GDM1 (cell line): ENCODE results near the gene SMYD3.
"Not testable (repeated sequence)": the region's sequence is repeated elsewhere in the genome, so short reads cannot be mapped to it uniquely, and the experiment has no call there.

Source experiments
- DNase-seq: peaks from one replicate; lab custom pipeline; 2025; lab: John Stamatoyannopoulos, UW

The SMYD3 gene

GRCh38 chr1:245768596-245768995 is 738.5 kb downstream of the SMYD3 start:
- DNase-seq, result no peak

DNA sequence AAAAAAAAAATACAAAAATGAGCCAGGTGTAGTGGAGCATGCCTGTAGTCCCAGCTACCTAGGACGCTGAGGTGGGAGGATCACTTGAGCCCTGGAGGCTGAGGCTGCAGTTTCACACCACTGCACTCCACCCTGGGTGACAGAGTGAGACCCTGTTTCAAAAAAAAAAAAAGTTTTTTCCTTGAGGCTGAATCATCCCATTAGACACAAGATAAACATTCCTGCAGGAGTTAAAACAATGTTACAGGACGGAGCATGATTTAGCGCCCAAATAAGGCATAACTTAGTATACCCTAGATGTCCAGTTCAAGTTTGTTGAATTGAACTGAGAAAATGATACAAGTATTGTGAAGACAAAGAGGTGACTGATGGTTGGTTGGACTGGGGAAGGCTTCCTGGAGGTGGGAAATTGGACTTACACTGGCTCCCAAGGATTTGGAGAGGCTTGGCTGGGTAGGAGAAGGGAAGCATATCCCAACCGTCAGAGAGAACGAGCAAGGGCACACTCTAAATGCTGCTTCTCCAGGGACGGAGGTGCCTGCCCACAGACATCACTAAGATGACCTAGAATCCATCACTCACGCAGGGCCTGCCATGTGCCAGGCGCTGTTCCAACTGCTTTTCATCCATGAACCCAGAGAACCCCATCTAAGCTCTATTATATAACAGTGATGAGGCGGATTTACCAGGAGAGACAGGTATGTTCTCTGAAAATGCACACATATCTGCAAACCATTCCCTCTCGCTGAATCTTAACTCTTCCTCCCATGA is 741.7 kb downstream of the SMYD3 start:
- DNase-seq, result no peak

- no peak for DNase-seq
Measured at GRCh38 chr1:245763873-245764331, 743.2 kb downstream of the SMYD3 start.

- no peak for DNase-seq
Measured at GRCh38 chr1:245762396-245762910, 744.6 kb downstream of the SMYD3 start.

- DNase-seq, result no peak
Measured at GRCh38 chr1:245760301-245760700, 746.8 kb downstream of the SMYD3 start.

- DNase-seq, result no peak
Measured at GRCh38 chr1:245754463-245754961, 752.6 kb downstream of the SMYD3 start.

- no peak for DNase-seq
Measured at GRCh38 chr1:245753807-245754206, 753.3 kb downstream of the SMYD3 start.

GRCh38 chr1:245752561-245752960 is 754.5 kb downstream of the SMYD3 start:
- DNase-seq, result no peak

GRCh38 chr1:245751726-245752470 is 755.2 kb downstream of the SMYD3 start:
- DNase-seq, result no peak

DNA sequence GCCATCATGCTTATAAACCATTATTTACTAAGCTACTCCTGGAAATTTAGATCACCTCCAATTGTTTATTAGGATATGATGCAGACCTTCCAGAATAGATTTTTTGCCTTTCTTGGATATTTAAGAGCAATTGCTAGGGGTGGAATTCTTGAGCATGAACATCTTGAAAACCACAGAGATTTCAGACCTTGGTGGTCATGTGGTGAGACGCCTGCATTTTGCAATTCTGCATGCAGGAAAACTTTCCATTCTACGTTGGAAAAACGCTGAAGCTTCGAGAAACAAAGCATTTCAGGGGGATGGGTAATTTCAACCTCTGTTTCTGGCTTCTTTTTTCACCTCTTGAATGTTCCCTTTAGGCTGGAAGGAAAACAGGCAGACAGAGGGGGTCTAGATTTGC is 756.0 kb downstream of the SMYD3 start:
- DNase-seq, result no peak

DNA sequence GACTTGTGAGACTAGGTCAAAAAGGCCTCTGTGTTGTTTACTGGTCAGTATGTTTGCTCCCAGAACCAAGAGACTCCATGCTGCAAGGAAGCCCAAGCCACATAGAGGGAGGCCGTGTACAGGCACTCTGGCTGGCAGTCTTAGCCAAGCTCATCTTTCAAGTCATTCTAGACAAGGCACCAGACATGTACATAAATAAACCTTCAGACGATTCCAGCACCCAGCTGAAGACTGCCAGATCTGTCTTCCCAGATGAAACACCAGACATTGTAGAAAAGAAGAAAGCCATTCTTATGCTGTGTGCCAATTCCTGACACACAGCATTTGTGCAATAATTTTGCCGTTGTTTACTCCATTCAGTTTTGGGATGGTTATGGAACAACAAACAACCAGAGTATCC is 756.8 kb downstream of the SMYD3 start:
- no peak for DNase-seq

- no peak for DNase-seq
Measured at GRCh38 chr1:245749053-245749452, 758.0 kb downstream of the SMYD3 start.

GRCh38 chr1:245748646-245749045 is 758.4 kb downstream of the SMYD3 start:
- DNase-seq, result no peak

DNA sequence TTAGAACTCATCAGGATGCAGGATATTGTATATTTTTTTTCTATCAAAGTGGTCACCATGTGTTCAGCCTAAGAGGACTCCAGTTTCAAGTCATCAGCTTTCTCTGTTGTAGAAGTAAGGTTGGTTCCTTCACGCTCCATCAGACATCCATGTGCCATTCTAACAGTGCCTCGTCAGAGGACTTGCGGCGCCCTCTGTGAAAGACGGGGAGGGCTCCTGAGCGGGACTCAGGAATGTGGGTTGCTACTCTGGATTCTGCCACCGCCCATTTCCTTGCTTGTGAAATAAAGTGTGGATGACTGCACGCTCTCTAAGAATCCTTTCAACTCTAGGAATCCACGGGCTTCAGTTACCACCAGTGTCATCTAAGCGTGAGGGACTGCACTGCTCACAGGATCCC is 758.8 kb downstream of the SMYD3 start:
- DNase-seq, result no peak

DNA sequence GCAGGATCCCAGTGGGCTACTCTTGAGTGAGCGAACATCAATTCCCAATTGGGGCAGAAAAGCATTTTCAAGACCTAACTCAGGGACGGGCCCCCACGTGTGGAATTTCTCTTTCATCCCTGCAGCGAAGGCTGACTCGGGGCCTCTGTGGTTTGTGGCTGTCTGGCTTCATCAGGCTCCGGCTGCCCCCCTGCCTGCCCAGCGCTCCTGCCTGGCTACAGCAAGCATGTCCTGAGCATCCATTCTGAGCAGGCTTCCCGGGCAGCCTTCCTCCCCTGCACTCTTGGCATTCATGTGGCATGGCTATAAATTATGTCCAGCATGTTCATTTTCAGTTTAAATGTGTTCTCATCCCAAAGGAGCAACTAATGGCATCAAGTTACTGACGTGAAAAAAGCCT is 764.2 kb downstream of the SMYD3 start:
- no peak for DNase-seq

GRCh38 chr1:245740336-245740735 is 766.7 kb downstream of the SMYD3 start:
- DNase-seq, result not testable (repeated sequence)

- no peak for DNase-seq
Measured at GRCh38 chr1:245730801-245731200, 776.3 kb downstream of the SMYD3 start.

DNA sequence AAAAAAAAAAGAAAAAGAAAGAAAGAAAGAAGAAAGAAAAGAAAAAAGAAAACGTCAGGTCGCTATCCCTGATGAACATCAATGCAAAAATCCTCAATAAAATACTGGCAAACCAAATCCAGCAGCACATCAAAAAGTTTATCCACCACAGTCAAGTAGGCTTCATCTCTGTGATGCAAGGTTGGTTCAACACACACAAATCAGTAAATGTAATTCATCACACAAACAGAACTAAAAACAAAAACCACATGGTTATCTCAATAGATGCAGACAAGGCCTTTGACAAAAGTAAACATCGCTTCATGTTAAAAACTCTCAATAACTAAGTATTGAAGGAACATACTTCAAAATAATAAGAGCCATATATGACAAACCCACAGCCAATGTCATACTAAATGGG is 779.0 kb downstream of the SMYD3 start:
- not testable (repeated sequence) for DNase-seq

DNA sequence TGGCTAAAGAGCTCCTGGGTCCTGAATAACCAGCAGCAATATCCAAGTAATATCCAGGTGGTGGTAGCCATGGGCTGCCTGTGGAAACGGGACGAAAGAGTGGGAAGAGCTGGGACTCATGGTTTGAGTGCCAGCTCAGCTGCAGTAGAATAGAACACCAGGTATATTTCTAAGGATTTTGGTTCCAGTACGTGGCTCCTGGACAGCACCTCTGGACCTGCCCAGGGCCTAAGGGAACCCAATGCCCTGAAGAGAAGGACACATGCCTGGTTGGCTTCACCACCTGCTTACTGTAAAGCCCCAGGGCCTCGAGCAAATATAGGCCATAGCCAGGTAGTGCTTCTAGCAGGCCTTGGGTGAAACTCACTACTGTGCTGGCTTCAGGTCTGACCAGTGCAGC is 785.6 kb downstream of the SMYD3 start:
- DNase-seq, result no peak

DNA sequence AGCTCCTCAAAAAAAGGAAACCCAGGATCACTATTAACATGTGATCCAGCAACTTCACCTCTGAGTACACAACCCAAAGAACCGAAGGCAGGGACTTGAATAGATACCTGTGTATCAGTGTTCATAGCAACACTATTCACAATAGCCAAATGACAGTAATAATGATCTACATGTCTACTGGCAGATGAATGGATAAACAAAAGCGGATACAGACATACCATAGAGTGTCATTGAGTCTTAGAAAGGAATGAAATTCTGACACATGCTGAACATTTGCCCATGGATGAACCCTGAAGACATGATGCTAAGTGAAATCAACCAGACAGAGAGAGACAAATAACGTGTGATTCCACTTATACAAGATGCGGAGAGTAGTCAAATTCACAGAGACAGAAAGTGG is 788.1 kb downstream of the SMYD3 start:
- DNase-seq, result no peak

- no peak for DNase-seq
Measured at GRCh38 chr1:245718123-245718522, 789.0 kb downstream of the SMYD3 start.

GRCh38 chr1:245717611-245718010 is 789.5 kb downstream of the SMYD3 start:
- no peak for DNase-seq

DNA sequence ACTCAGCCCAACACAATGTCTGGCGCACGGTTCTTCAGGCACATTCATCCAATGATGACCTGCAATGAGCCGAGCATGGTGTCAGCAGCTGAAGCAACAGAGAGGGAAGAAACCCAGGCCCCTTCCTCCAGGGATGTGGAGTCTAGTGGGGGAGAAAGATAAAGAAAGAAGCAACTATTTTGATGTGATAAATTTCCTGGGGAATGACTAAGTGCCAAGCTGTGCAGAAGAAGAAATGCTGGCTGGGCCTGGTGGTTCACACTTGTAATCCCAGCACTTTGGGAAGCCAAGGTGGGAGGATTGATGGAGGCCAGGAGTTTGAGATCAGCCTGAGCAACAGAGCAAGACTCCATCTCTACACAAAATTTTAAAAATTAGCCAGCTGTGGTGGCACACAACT is 790.5 kb downstream of the SMYD3 start:
- DNase-seq, result no peak
